Left renal pelvis (tissue), 4 donors: ENCODE results near the gene PLPPR3. TPM values are rescaled to one million over a fixed set of nuclear protein-coding genes. Genes with fewer than 3 reads are reported as not detected.

Source experiments
- DNase-seq, 4 donors: peaks; one replicate each; pipeline ENCODE4 v3.0.0-alpha.2; 2013; ENCODE audit warnings: low read depth in 4 of 4, low spot score in 3 of 4
- polyA plus RNA-seq, 4 donors: library from polyadenylated mRNA; unstranded; fragments of 120-200 nt; gene quantifications; one replicate each; pipeline ENCODE4 v1.2.1, GENCODE V29; 2013; ENCODE audit not compliant: insufficient read length in 4 of 4

Gene PLPPR3
- polyA plus RNA-seq, 4 donors: 10.3 to 18.9 (median 11.4) TPM

DNA sequence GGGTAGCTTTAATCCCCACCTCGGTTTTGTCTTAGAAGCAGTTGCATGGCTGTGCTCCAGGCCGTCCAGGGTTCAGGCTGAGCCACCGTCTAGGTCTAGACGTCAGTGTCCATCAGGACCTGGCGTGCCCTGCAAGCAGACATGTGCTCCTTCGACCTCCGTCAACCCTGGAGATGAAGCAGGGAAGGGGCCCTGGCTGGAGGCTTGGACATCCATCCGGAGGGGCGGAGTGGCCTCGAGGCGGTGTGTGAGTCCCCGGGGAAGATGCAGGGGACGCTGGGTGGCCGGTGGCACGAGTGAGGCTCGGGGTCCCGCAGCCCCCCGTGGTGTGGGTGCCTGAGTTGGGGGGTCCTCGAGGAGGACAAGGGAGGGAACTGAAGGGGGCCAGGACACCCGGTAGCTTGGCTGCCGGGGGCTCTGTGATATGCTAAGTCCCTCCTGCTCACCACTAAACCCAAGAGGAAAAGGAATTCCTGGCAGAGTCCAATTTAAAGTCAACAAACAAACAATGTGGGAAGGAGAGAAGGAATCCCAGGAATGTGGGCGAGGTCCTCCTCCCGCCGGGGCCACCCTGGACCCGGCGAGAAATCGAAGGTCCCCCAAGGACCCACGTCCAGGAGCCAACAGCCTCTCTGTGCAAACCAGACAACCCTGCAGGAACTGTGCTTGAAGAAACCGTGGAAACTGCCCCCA, 39.4 kb downstream of the PLPPR3 start:
- DNase-seq: no peak

- DNase-seq: no peak
Measured at GRCh38 chr19:781800-782184, 40.0 kb downstream of the PLPPR3 start.

DNA sequence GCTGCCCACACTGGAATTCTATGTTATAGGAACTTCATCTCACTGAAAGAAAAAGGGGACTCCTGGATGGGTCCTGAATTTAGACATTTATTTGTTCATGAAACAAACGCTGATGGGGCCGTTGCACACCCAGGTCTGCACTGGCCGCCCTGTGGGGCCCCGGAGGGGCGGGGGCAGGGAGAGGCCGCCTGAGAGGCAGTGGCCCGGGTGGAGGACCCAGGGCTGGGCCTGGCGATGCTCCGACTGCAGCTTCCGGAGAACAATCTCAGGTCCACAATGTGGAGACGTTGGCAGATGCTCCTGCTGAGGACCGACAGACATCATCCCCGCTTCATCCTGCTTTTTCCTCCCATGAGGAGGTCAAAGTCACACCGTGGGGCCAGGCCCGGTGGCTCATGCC, 40.8 kb downstream of the PLPPR3 start:
- DNase-seq: no peak

- DNase-seq: no peak
Measured at GRCh38 chr19:778910-779653, 42.7 kb downstream of the PLPPR3 start.

GRCh38 chr19:776549-776948, 45.2 kb downstream of the PLPPR3 start:
- no peak for DNase-seq

- no peak for DNase-seq
Measured at GRCh38 chr19:772730-773436, 48.9 kb downstream of the PLPPR3 start.

- no peak for DNase-seq
Measured at GRCh38 chr19:772063-772462, 49.7 kb downstream of the PLPPR3 start.

DNA sequence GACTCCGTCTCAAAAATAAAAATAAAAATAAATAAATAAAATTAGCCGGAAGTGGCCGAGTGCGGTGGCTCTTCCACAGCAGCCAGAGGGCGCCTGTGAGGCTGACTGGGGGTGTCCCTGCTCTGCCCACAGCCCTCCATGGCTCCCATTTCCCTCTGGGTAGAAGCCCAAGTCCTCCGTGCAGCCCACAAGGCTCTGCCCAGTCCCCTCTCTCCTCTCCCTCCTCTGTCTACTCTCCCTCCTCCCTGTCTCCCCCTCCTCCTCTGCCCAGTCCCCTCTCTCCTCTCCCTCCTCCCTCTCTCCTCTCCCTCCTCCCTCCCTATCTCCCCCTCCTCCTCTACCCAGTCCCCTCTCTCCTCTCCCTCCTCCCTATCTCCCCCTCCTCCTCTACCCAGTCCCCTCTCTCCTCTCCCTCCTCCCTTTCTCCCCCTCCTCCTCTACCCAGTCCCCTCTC, 50.4 kb downstream of the PLPPR3 start:
- DNase-seq: no peak

DNA sequence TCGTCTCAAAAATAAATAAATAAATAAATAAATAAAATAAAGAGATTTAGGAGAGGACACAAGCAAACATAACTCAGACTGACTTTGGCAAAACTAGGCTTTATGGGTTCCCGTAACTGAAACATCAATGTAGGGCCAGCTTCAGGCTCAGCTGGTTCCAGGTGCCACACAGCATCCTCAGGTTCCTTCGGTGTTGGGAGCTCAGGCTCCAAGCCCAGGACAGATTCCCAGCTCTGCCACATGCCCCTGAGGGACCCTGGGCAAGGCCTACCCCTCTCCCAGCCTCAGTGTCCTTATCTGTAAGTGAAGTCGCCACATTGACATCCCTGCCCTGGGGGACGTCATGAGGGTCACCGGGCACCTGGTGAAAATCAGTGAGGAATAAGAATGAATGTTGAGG, 52.1 kb downstream of the PLPPR3 start:
- DNase-seq: no peak

GRCh38 chr19:768424-768823, 53.3 kb downstream of the PLPPR3 start:
- DNase-seq: no peak

DNA sequence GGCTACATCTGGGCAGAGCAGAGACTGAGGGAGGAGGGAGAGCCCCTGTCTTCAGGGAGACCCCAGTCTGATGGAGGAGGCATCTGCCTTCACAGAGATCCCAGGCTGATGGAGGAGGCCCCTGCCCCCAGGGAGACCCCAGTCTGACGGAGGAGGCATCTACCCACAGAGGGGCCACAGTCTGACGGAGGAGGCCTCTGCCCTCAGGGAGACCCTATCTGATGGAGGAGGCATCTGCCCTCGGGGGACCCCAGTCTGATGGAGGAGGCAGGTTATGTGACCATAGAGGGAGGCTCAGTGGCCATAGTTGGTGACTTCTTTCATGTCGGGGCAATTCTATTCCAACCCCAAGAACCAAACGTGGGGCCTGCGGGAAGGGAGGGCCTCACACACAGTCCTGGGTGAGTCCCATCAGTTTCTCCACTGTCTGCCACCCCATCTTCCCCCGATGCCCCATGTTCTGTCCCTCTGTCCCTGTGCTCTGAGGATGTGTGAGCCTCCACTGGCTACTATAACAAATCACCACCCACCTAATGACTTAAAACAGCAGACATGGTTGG, 56.5 kb downstream of the PLPPR3 start:
- DNase-seq: no peak

- DNase-seq: no peak
Measured at GRCh38 chr19:764301-764700, 57.5 kb downstream of the PLPPR3 start.

- DNase-seq: no peak
Measured at GRCh38 chr19:763869-764268, 57.9 kb downstream of the PLPPR3 start.

DNA sequence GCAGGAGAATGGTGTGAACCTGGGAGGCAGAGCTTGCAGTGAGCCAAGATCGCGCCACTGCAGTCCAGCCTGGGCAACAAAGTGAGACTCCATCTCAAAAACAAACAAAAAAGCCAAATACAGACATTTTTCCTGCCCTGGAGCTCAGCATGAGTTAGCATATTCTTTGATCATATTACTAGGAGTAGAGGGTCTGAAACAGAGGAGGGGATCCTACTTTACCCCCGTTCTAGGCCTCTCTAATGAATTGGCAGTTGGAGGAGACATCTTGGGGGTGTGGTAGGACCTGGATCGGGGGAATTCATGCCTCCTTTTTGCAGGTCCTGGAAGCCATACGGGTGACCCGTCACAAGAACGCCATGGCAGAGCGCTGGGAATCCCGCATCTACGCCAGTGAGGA, 58.6 kb downstream of the PLPPR3 start:
- no peak for DNase-seq

Other genes starting within 250 kb of the PLPPR3 start
- gene BSG, start 249.4 kb downstream of the PLPPR3 start, polyA plus RNA-seq: 100 to 1,000 TPM; 264 to 534 (median 410) TPM
- gene HCN2, start 232.1 kb downstream of the PLPPR3 start, polyA plus RNA-seq: under 1 TPM; 0.19 to 0.74 (median 0.38) TPM
- 10 to 100 TPM; 37.1 to 65.9 (median 53.1) TPM for gene POLRMT, start 188.4 kb downstream of the PLPPR3 start, polyA plus RNA-seq
- gene FGF22, start 182.1 kb downstream of the PLPPR3 start, polyA plus RNA-seq: under 1 TPM; 0.11 to 0.55 (median 0.34) TPM
- gene RNF126, start 158.7 kb downstream of the PLPPR3 start, polyA plus RNA-seq: 10 to 100 TPM; 19.4 to 37.5 (median 20.5) TPM
- gene FSTL3, start 145.6 kb downstream of the PLPPR3 start, polyA plus RNA-seq: 10 to 100 TPM; 14.3 to 18.8 (median 17.7) TPM
- under 1 TPM in 3 of 4 donors, not detected in 1; 0.22 to 0.46 (median 0.23) TPM for gene PRSS57, start 126.5 kb downstream of the PLPPR3 start, polyA plus RNA-seq
- 100 to 1,000 TPM in 1 of 4 donors, 10 to 100 TPM in 3; 63.6 to 111 (median 78.1) TPM for gene PALM, start 113.0 kb downstream of the PLPPR3 start, polyA plus RNA-seq
- gene MISP, start 70.8 kb downstream of the PLPPR3 start, polyA plus RNA-seq: 10 to 100 TPM in 1 of 4 donors, 1 to 10 TPM in 2, under 1 TPM in 1; 0.44 to 10.6 (median 6.8) TPM
- gene PTBP1, start 24.5 kb downstream of the PLPPR3 start, polyA plus RNA-seq: 100 to 1,000 TPM; 292 to 417 (median 389) TPM
- 1 to 10 TPM in 2 of 4 donors, under 1 TPM in 2; 0.86 to 3.6 (median 1.1) TPM for gene AZU1, start 5.9 kb upstream of the PLPPR3 start, polyA plus RNA-seq
- 1 to 10 TPM in 2 of 4 donors, under 1 TPM in 2; 0.59 to 2.0 (median 1.0) TPM for gene PRTN3, start 19.0 kb upstream of the PLPPR3 start, polyA plus RNA-seq
- gene ELANE, start 30.3 kb upstream of the PLPPR3 start, polyA plus RNA-seq: 1 to 10 TPM in 1 of 4 donors, under 1 TPM in 1, not detected in 2; 0.48 to 1.1 TPM
- gene CFD, start 37.7 kb upstream of the PLPPR3 start, polyA plus RNA-seq: 10 to 100 TPM in 1 of 4 donors, 1 to 10 TPM in 3; 2.3 to 12.9 (median 3.6) TPM
- gene MED16, start 71.2 kb upstream of the PLPPR3 start, polyA plus RNA-seq: 10 to 100 TPM; 46.5 to 86.8 (median 53.7) TPM
- gene RNU6-9, start 71.5 kb upstream of the PLPPR3 start, polyA plus RNA-seq: not detected
- gene R3HDM4, start 91.3 kb upstream of the PLPPR3 start, polyA plus RNA-seq: 10 to 100 TPM; 39.3 to 61.2 (median 47.8) TPM
- gene KISS1R, start 95.4 kb upstream of the PLPPR3 start, polyA plus RNA-seq: under 1 TPM; 0.20 to 0.98 (median 0.40) TPM
- 10 to 100 TPM; 13.2 to 35.9 (median 19.1) TPM for gene ARID3A, start 104.1 kb upstream of the PLPPR3 start, polyA plus RNA-seq
- 10 to 100 TPM; 24.4 to 55.7 (median 38.7) TPM for gene WDR18, start 162.4 kb upstream of the PLPPR3 start, polyA plus RNA-seq
- gene GRIN3B, start 178.5 kb upstream of the PLPPR3 start, polyA plus RNA-seq: 1 to 10 TPM in 1 of 4 donors, under 1 TPM in 3; 0.33 to 1.4 (median 0.69) TPM
- gene TMEM259, start 199.2 kb upstream of the PLPPR3 start, polyA plus RNA-seq: 100 to 1,000 TPM in 1 of 4 donors, 10 to 100 TPM in 3; 88.4 to 138 (median 98.9) TPM
- gene RNU6-2, start 199.6 kb upstream of the PLPPR3 start, polyA plus RNA-seq: not detected
- 100 to 1,000 TPM; 171 to 188 (median 182) TPM for gene CNN2, start 204.7 kb upstream of the PLPPR3 start, polyA plus RNA-seq
- 10 to 100 TPM in 1 of 4 donors, 1 to 10 TPM in 3; 2.7 to 10.6 (median 7.7) TPM for gene ABCA7, start 218.2 kb upstream of the PLPPR3 start, polyA plus RNA-seq
- gene ARHGAP45, start 245.2 kb upstream of the PLPPR3 start, polyA plus RNA-seq: 10 to 100 TPM in 1 of 4 donors, 1 to 10 TPM in 3; 8.2 to 14.4 (median 8.9) TPM